ENCODE data around the gene LY6G5C. TPM values are rescaled to one million over a fixed set of nuclear protein-coding genes. Genes with fewer than 3 reads are reported as not detected.

The LY6G5C gene
- total and polyA plus RNA-seq, 2 donors (not counting 1 experiment from before 2014, with no cell fraction given), result 0.83 to 2.0 TPM

DNA sequence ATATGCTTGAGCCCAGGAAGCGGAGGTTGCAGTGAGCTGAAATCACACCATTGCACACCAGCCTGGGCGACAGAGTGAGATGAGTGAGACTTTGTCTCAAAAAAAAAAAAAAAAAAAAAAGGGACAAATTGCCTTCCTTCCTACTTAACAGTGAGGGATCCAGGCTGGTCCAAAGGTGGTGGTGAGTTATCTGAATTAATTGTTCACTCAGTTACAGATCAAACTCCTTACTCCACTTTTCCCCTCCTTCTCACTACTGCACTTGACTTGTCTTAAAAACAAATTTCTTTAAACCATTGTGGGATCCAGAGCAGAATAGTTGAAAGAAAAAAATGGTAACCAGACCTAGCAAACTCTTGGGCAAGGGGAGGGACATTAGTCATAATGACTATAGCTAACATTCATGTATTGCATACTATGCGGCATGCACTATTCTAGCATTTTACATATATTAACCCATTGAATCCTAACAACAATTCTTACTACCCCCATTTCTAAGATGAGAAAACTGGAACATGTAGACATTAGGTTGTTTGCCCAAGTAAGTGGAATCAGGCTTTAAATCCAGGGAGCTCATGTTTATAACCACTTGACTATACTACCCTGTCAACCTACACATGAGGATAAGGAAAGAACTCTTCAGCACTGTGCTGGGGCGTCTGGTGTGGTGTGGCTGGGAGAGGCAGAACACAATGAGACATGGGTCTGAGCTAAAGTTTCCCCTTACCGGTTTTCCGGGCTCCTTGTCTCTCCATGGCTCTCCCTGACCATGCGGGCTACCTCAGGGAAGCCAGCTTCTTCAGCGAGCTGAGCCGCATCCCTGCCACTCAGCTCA, 17.5 kb downstream of the LY6G5C start:
- H4K20me1 ChIP-seq (ENCODE audit: control insufficient read depth, extremely low read depth, insufficient read depth, low read length), result no peaks in the 10 kb centered on the region
- H3K27me3 ChIP-seq (ENCODE audit: control insufficient read depth, insufficient read depth, low read length), result no peaks in the 10 kb centered on the region
- TF ChIP-seq EZH2 (IDR thresholded peaks at IDR 0.05; ENCODE audit: low read length, missing control alignments), result no peak
- TF ChIP-seq, protein P1, sequence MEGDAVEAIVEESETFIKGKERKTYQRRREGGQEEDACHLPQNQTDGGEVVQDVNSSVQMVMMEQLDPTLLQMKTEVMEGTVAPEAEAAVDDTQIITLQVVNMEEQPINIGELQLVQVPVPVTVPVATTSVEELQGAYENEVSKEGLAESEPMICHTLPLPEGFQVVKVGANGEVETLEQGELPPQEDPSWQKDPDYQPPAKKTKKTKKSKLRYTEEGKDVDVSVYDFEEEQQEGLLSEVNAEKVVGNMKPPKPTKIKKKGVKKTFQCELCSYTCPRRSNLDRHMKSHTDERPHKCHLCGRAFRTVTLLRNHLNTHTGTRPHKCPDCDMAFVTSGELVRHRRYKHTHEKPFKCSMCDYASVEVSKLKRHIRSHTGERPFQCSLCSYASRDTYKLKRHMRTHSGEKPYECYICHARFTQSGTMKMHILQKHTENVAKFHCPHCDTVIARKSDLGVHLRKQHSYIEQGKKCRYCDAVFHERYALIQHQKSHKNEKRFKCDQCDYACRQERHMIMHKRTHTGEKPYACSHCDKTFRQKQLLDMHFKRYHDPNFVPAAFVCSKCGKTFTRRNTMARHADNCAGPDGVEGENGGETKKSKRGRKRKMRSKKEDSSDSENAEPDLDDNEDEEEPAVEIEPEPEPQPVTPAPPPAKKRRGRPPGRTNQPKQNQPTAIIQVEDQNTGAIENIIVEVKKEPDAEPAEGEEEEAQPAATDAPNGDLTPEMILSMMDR (conservative IDR thresholded peaks at IDR 0.05 in 1 of 2, IDR thresholded peaks at IDR 0.05 in 1 of 2; ENCODE audit: low read depth in 1 of 2, low read length in 2 of 2), result no peak
- DNase-seq (ENCODE audit: low read depth in 2 of 2), result peak; percentile 23 to 34
- peak overlapping the region; percentile 95 for H3K4me2 ChIP-seq (ENCODE audit: extremely low read depth, insufficient read depth, low read length)
- H3K79me2 ChIP-seq (ENCODE audit: control insufficient read depth, insufficient read depth, low read length), result peaks cover 56% of the 10 kb centered on the region
- peaks cover 24% of the 10 kb centered on the region for H3K4me1 ChIP-seq (ENCODE audit: control insufficient read depth, extremely low read depth, insufficient read depth, low read length)
- H3K4me3 ChIP-seq (replicated peaks in 1 of 4; ENCODE audit: control extremely low read depth in 1 of 4, insufficient read depth in 1 of 4, low read depth in 3 of 4, low read length in 4 of 4), result peak overlapping the region; percentile 82 to 94 (median 86)
- no peak overlapping the region for H2AFZ ChIP-seq (ENCODE audit: low read length)
- peaks cover 7% of the 10 kb centered on the region for H3K36me3 ChIP-seq (ENCODE audit: control insufficient read depth, insufficient read depth, low read length)
- H3K9ac ChIP-seq (ENCODE audit: insufficient read depth, low read length), result peak overlapping the region; percentile 32
- H3K9me3 ChIP-seq (ENCODE audit: control insufficient read depth, insufficient read depth, low read depth, low read length), result no peaks in the 10 kb centered on the region
- H3K27ac ChIP-seq (ENCODE audit: insufficient read depth, low read length), result peak overlapping the region; percentile 87

DNA sequence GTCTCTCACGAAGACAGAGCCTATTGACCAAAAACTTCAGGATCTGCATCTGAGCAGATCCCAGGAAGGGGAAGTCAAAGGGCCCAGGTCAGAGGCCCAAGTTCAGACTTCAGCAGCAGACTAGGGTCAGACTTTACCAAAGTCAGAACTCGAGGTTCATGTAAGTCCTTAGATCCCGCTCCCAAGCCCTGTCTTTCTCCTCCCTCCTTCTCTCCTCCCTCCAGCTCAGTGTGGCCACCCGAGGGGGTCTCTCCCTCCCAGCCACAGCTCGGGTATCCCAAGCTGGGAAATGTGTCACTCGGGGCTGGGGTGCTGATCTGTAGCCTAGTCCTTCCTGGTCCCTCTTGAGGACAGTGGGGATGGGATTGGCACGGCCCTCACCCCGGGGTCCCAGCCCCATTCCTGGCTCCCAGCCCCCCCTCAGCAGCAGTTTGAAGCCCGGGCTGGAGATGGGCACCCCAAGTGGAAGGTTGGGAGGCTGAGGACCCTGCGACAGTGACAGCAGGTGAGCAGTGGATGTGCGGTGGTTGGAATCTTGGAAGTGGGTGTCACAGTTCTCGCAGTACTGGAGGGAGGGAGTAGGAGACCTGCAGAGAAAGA, 18.6 kb downstream of the LY6G5C start:
- no peak for DNase-seq (ENCODE audit: low read depth in 2 of 2)
- Histone ChIP-seq H3K27me3 (ENCODE audit: control insufficient read depth, insufficient read depth, low read length) (no peaks in the 10 kb centered on the region), H3K36me3 (ENCODE audit: control insufficient read depth, insufficient read depth, low read length) (peaks cover 7% of the 10 kb centered on the region), H3K4me1 (ENCODE audit: control insufficient read depth, extremely low read depth, insufficient read depth, low read length) (peaks cover 24% of the 10 kb centered on the region), H3K9me3 (ENCODE audit: control insufficient read depth, insufficient read depth, low read depth, low read length) (no peaks in the 10 kb centered on the region), H3K27ac (ENCODE audit: insufficient read depth, low read length) (no peak overlapping the region), H3K4me2 (ENCODE audit: extremely low read depth, insufficient read depth, low read length) (no peak overlapping the region), H3K79me2 (ENCODE audit: control insufficient read depth, insufficient read depth, low read length) (peaks cover 51% of the 10 kb centered on the region), H2AFZ (ENCODE audit: low read length) (no peak overlapping the region), H3K4me3 (replicated peaks in 1 of 4; ENCODE audit: control extremely low read depth in 1 of 4, insufficient read depth in 1 of 4, low read depth in 3 of 4, low read length in 4 of 4) (no peak overlapping the region), H4K20me1 (ENCODE audit: control insufficient read depth, extremely low read depth, insufficient read depth, low read length) (no peaks in the 10 kb centered on the region), H3K9ac (ENCODE audit: insufficient read depth, low read length) (no peak overlapping the region)
- TF ChIP-seq EZH2 (IDR thresholded peaks at IDR 0.05; ENCODE audit: low read length, missing control alignments), result no peak
- TF ChIP-seq, protein P1 (conservative IDR thresholded peaks at IDR 0.05 in 1 of 2, IDR thresholded peaks at IDR 0.05 in 1 of 2; ENCODE audit: low read depth in 1 of 2, low read length in 2 of 2), result no peak

DNA sequence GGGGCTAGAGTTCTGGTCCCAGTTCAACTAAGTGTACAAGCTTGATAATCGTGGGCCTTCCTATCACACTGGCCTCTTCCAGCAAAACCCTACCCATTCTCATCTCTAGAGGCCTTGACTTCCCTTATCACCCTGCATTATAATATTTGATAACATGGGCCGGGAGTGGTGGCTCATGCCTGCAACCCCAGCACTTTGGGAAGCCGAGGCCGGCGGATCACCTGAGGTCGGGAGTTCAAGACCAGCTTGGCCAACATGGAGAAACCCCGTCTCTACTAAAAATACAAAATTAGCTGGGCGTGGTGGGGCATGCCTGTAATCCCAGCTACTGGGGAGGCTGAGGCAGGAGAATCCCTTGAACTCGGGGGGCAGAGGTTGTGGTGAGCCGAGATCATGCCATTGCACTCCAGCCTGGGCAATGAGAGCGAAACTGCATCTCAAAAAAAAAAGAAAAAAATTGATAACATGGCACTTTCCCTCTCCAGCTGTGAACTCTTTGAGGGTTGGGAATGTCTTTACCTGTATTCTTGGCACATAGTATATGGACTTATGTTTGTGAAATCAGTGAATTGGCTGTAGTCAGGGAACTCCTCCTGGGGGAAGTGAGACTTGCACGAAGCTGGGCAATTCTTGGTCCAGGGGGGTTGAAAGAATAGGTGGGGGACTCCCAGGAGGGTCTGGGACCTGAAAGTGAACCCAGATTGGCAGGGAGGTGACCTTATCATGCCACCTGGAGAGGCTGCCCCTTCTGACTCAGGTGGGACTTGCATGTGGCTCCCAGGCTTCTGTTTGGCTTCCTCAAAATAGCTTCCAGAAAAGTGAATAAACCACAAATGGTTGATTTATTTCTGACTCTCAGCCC, 19.4 kb downstream of the LY6G5C start:
- Histone ChIP-seq H3K4me2 (ENCODE audit: extremely low read depth, insufficient read depth, low read length) (peak overlapping the region; percentile 100), H3K4me3 (replicated peaks in 1 of 4; ENCODE audit: control extremely low read depth in 1 of 4, insufficient read depth in 1 of 4, low read depth in 3 of 4, low read length in 4 of 4) (peak overlapping the region in 3 of 4 experiments; percentile 59 to 99 (median 96)), H2AFZ (ENCODE audit: low read length) (no peak overlapping the region), H3K4me1 (ENCODE audit: control insufficient read depth, extremely low read depth, insufficient read depth, low read length) (peaks cover 22% of the 10 kb centered on the region), H3K27ac (ENCODE audit: insufficient read depth, low read length) (peak overlapping the region; percentile 87), H3K79me2 (ENCODE audit: control insufficient read depth, insufficient read depth, low read length) (peaks cover 45% of the 10 kb centered on the region), H3K9me3 (ENCODE audit: control insufficient read depth, insufficient read depth, low read depth, low read length) (no peaks in the 10 kb centered on the region), H3K9ac (ENCODE audit: insufficient read depth, low read length) (no peak overlapping the region), H3K36me3 (ENCODE audit: control insufficient read depth, insufficient read depth, low read length) (peaks cover 5% of the 10 kb centered on the region), H4K20me1 (ENCODE audit: control insufficient read depth, extremely low read depth, insufficient read depth, low read length) (no peaks in the 10 kb centered on the region), H3K27me3 (ENCODE audit: control insufficient read depth, insufficient read depth, low read length) (no peaks in the 10 kb centered on the region)
- TF ChIP-seq, protein P1 (conservative IDR thresholded peaks at IDR 0.05 in 1 of 2, IDR thresholded peaks at IDR 0.05 in 1 of 2; ENCODE audit: low read depth in 1 of 2, low read length in 2 of 2), result no peak
- DNase-seq (ENCODE audit: low read depth in 2 of 2), result no peak
